H1 (cell line): ENCODE data around the gene CRNKL1. TPM values are rescaled to one million over a fixed set of nuclear protein-coding genes. Genes with fewer than 3 reads are reported as not detected.

ENCODE experiments used
- CTCF ChIA-PET: fragments of 300-600 bp; sonication (Branson Sonifier 250); formaldehyde crosslinking; loops from one replicate; lab custom pipeline; 2021; ENCODE audit not compliant: partially characterized antibody; lab: Charles Lee
- POLR2A ChIA-PET: fragments of 300-600 bp; sonication (Branson Sonifier 250); formaldehyde crosslinking; loops from one replicate; lab custom pipeline; 2021; ENCODE audit warnings: inconsistent platforms; ENCODE audit not compliant: partially characterized antibody; lab: Charles Lee
- DNase-seq, 2 experiments: peaks; one replicate each; pipeline versions ENCODE4 v3.0.0 to v3.0.0-alpha.2; 2010 to 2022; ENCODE audit warnings: low spot score in 2 of 2, low read depth in 1 of 2, mixed read lengths in 1 of 2
- FAIRE-seq: peaks from 2 replicates; lab custom pipeline; 2011; peaks lifted over from hg19 to GRCh38; lab: Jason Lieb, UNC
- H2AFZ ChIP-seq: 2 replicates; pipeline ENCODE4 v1.8.1; 2012; ENCODE audit warnings: low read length, inconsistent platforms
- H2AK5ac ChIP-seq: 2 replicates; pipeline ENCODE4 v1.6.1; 2013; ENCODE audit warnings: low read depth, low read length
- H2BK120ac ChIP-seq: replicated peaks from 2 replicates; pipeline ENCODE3; 2013; ENCODE audit warnings: low read depth, low read length, inconsistent platforms
- H2BK12ac ChIP-seq: 2 replicates; pipeline ENCODE4 v1.6.1; 2013; ENCODE audit warnings: low read depth, low read length
- H2BK15ac ChIP-seq: 2 replicates; pipeline ENCODE4 v1.6.1; 2013; ENCODE audit warnings: low read length
- H2BK20ac ChIP-seq: 2 replicates; pipeline ENCODE4 v1.6.1; 2013; ENCODE audit warnings: low read length
- H2BK5ac ChIP-seq: 2 replicates; pipeline ENCODE4 v1.6.1; 2013; ENCODE audit warnings: low read depth, low read length
- H3K14ac ChIP-seq: 2 replicates; pipeline ENCODE4 v1.6.1; 2013; ENCODE audit warnings: inconsistent platforms; ENCODE audit not compliant: insufficient read length
- H3K18ac ChIP-seq: 2 replicates; pipeline ENCODE4 v1.6.1; 2013; ENCODE audit warnings: low read length; ENCODE audit errors: extremely low read depth
- H3K23ac ChIP-seq: 2 replicates; pipeline ENCODE4 v1.6.1; 2013; ENCODE audit warnings: inconsistent platforms; ENCODE audit not compliant: insufficient read length
- H3K23me2 ChIP-seq: 2 replicates; pipeline ENCODE4 v1.6.1; 2013; ENCODE audit warnings: low read depth, low read length
- H3K27ac ChIP-seq: 2 replicates; pipeline ENCODE4 v1.6.1; 2011; ENCODE audit warnings: low read depth, low read length, inconsistent platforms
- H3K27me3 ChIP-seq, 4 experiments: replicated peaks in 1 of 4; 1 replicate in 1 of 4; 2 replicates in 3 of 4; pipeline versions ENCODE4 v1.6.1 to v1.8.1; 2011 to 2013; ENCODE audit warnings: low read length in 3 of 4, mild to moderate bottlenecking in 3 of 4, inconsistent platforms in 2 of 4, mixed read lengths in 2 of 4, moderate library complexity in 1 of 4; ENCODE audit not compliant: control insufficient read depth in 3 of 4, insufficient read depth in 3 of 4; ENCODE audit errors: extremely low read depth in 1 of 4
- H3K36me3 ChIP-seq, 4 experiments: 2 replicates each; pipeline versions ENCODE4 v1.6.1 to v1.8.1; 2011 to 2013; ENCODE audit warnings: mild to moderate bottlenecking in 4 of 4, low read length in 3 of 4, moderate library complexity in 2 of 4, control low read depth in 1 of 4, inconsistent platforms in 1 of 4; ENCODE audit not compliant: insufficient read depth in 4 of 4, control insufficient read depth in 2 of 4
- H3K4ac ChIP-seq: replicated peaks from 2 replicates; pipeline ENCODE3; 2013; ENCODE audit warnings: low read length, low read depth, mixed read lengths, inconsistent platforms; ENCODE audit not compliant: insufficient read length
- H3K4me1 ChIP-seq, 4 experiments: replicated peaks in 1 of 4; 1 replicate in 1 of 4; 2 replicates in 3 of 4; pipeline versions ENCODE4 v1.6.1 to v1.8.1; 2011 to 2013; ENCODE audit warnings: low read length in 3 of 4, inconsistent platforms in 2 of 4, mixed read lengths in 1 of 4; ENCODE audit not compliant: insufficient read depth in 4 of 4, control insufficient read depth in 3 of 4
- H3K4me2 ChIP-seq, 2 experiments: 2 replicates each; pipeline versions ENCODE4 v1.6.1 to v1.8.1; 2011 to 2013; ENCODE audit warnings: low read depth in 2 of 2, low read length in 2 of 2, control low read depth in 1 of 2, inconsistent platforms in 1 of 2, mild to moderate bottlenecking in 1 of 2; ENCODE audit not compliant: insufficient read depth in 1 of 2
- H3K4me3 ChIP-seq, 4 experiments: fragments of 200-600, 300-600 bp in 1 of 4; sonication (generic), shearing (Covaris generic), sonication (Bioruptor Twin) in 1 of 4; 2 replicates each; pipeline versions ENCODE4 v1.5.1 to v1.8.1; 2011 to 2016; ENCODE audit warnings: low read length in 4 of 4, low read depth in 3 of 4, control low read depth in 2 of 4, inconsistent platforms in 2 of 4, mild to moderate bottlenecking in 2 of 4, mixed read lengths in 1 of 4, moderate library complexity in 1 of 4; ENCODE audit not compliant: insufficient read depth in 2 of 4; ENCODE audit errors: extremely low read depth in 1 of 4
- H3K56ac ChIP-seq: replicated peaks from 2 replicates; pipeline ENCODE3; 2013; ENCODE audit warnings: low read depth, mild to moderate bottlenecking, mixed read lengths, low read length, inconsistent platforms; ENCODE audit not compliant: insufficient read length
- H3K79me1 ChIP-seq: 2 replicates; pipeline ENCODE4 v1.6.1; 2013; ENCODE audit warnings: low read depth, low read length, control low read depth
- H3K79me2 ChIP-seq, 2 experiments: 2 replicates each; pipeline versions ENCODE4 v1.6.1 to v1.8.1; 2012 to 2013; ENCODE audit warnings: low read length in 2 of 2, mild to moderate bottlenecking in 2 of 2, inconsistent platforms in 1 of 2; ENCODE audit not compliant: insufficient read depth in 2 of 2, control insufficient read depth in 1 of 2
- H3K9ac ChIP-seq, 4 experiments: replicated peaks in 1 of 4; 1 replicate in 1 of 4; 2 replicates in 3 of 4; pipeline versions ENCODE4 v1.6.1 to v1.8.1; 2011 to 2013; ENCODE audit warnings: low read depth in 3 of 4, low read length in 3 of 4, control low read depth in 2 of 4, mild to moderate bottlenecking in 2 of 4, moderate library complexity in 2 of 4, inconsistent platforms in 1 of 4; ENCODE audit errors: extremely low read depth in 1 of 4
- H3K9me3 ChIP-seq, 2 experiments: 2 replicates each; pipeline versions ENCODE4 v1.6.1 to v1.8.1; 2012 to 2013; ENCODE audit warnings: mild to moderate bottlenecking in 2 of 2, moderate library complexity in 2 of 2, control low read depth in 1 of 2, inconsistent platforms in 1 of 2, low read depth in 1 of 2, low read length in 1 of 2, mixed read lengths in 1 of 2; ENCODE audit not compliant: insufficient read depth in 2 of 2
- H4K20me1 ChIP-seq, 2 experiments: replicated peaks in 1 of 2; 2 replicates each; pipeline versions ENCODE3 to v1.8.1; 2011 to 2013; ENCODE audit warnings: inconsistent platforms in 2 of 2, low read length in 2 of 2, mild to moderate bottlenecking in 1 of 2; ENCODE audit not compliant: insufficient read depth in 2 of 2, control insufficient read depth in 1 of 2
- H4K5ac ChIP-seq: 2 replicates; pipeline ENCODE4 v1.6.1; 2013; ENCODE audit warnings: low read length, low read depth, mixed read lengths, inconsistent platforms; ENCODE audit not compliant: insufficient read length
- H4K8ac ChIP-seq: 2 replicates; pipeline ENCODE4 v1.8.0; 2013; ENCODE audit warnings: mild to moderate bottlenecking, moderate library complexity, low read length, inconsistent platforms; ENCODE audit not compliant: insufficient read depth; ENCODE audit errors: extremely low read depth
- H4K91ac ChIP-seq: replicated peaks from 2 replicates; pipeline ENCODE3; 2013; ENCODE audit warnings: low read length, mixed read lengths, inconsistent platforms; ENCODE audit not compliant: insufficient read length
- CEBPB ChIP-seq: IDR thresholded peaks from 2 replicates; pipeline ENCODE4 v1.6.1; 2012; ENCODE audit warnings: low read depth, low read length
- JUND ChIP-seq: IDR thresholded peaks from 2 replicates; pipeline ENCODE4 v1.6.1; 2011; ENCODE audit warnings: mild to moderate bottlenecking, improper control_type of control experiment, low read length
- KDM1A ChIP-seq: fragments of 200-600, 300-600 bp; sonication (generic); IDR thresholded peaks from 2 replicates; pipeline ENCODE4 v1.7.1; 2016; ENCODE audit warnings: mild to moderate bottlenecking, low read length, borderline replicate concordance
- PHF8 ChIP-seq: fragments of 200-600 bp; sonication (generic); conservative IDR thresholded peaks from 2 replicates; pipeline ENCODE4 v1.7.1; 2012; ENCODE audit warnings: low read depth, mild to moderate bottlenecking, inconsistent platforms, low read length, moderate library complexity
- RNF2 ChIP-seq: fragments of 200-900, 300-1000 bp; sonication (generic); IDR thresholded peaks from 2 replicates; pipeline ENCODE4 v1.7.1; 2016; ENCODE audit warnings: borderline replicate concordance, low read depth, mild to moderate bottlenecking, antibody characterized with exemption, low read length; ENCODE audit not compliant: poor library complexity, severe bottlenecking; ENCODE audit errors: missing control alignments
- SIX5 ChIP-seq: IDR thresholded peaks from 2 replicates; pipeline ENCODE4 v1.6.1; 2011; ENCODE audit warnings: mild to moderate bottlenecking, low read depth, low read length
- TBP ChIP-seq: IDR thresholded peaks from 2 replicates; pipeline ENCODE4 v1.6.1; 2011; ENCODE audit warnings: low read depth, low read length, improper control_type of control experiment
- YY1 ChIP-seq: IDR thresholded peaks from 2 replicates; pipeline ENCODE4 v1.6.1; 2011; ENCODE audit warnings: low read depth, mild to moderate bottlenecking, low read length
- WGBS, 2 experiments: shearing (Covaris generic) in 1 of 2; methylation state at CpG; one replicate each; pipeline versions ENCODE4 v1.1.6 to v1.1.7; 2013 to 2015; ENCODE audit warnings: low lambda C conversion rate in 2 of 2, mixed read lengths in 2 of 2, inconsistent platforms in 1 of 2, low coverage in 1 of 2, missing lambda C conversion rate in 1 of 2; ENCODE audit not compliant: insufficient replicate concordance in 2 of 2, insufficient coverage in 1 of 2, insufficient read length in 1 of 2; ENCODE audit errors: extremely low coverage in 1 of 2, missing lambda C conversion rate in 1 of 2; 5-methylcytosine and 5-hydroxymethylcytosine counted together
- polyA plus RNA-seq, 7 experiments: library from polyadenylated mRNA; depleted of rRNA in 3 of 7; stranded (reverse) in 5 of 7; unstranded in 2 of 7; fragments of >200 nt in 5 of 7; fragments of 200-250 nt in 2 of 7; gene quantifications; 1 replicate in 5 of 7; 2 replicates in 1 of 7; 4 replicates in 1 of 7; pipeline versions ENCODE4 v1.2.1 to v1.2.3, GENCODE V29; 2011 to 2013; ENCODE audit warnings: missing spikeins in 2 of 7, mixed read lengths in 2 of 7
- total RNA-seq: library from RNA; stranded (reverse); fragmentation: NEBNext Ultra II Directional; extraction: Animal tissue kit (Norgen Biotek cat#: 25700); gene quantifications from 2 replicates; pipeline ENCODE4 v1.2.1, GENCODE V29; 2021
- TF ChIP-seq, protein P1 (sequence below): IDR thresholded peaks from 2 replicates; pipeline ENCODE4 v1.6.1; 2011; ENCODE audit warnings: low read length, improper control_type of control experiment

The CRNKL1 gene
- total and polyA plus RNA-seq, 2 of the 8 experiments (the other 6 are each of a cell fraction or from before 2014, with no cell fraction given) = 4.0 to 26.5 TPM

DNA sequence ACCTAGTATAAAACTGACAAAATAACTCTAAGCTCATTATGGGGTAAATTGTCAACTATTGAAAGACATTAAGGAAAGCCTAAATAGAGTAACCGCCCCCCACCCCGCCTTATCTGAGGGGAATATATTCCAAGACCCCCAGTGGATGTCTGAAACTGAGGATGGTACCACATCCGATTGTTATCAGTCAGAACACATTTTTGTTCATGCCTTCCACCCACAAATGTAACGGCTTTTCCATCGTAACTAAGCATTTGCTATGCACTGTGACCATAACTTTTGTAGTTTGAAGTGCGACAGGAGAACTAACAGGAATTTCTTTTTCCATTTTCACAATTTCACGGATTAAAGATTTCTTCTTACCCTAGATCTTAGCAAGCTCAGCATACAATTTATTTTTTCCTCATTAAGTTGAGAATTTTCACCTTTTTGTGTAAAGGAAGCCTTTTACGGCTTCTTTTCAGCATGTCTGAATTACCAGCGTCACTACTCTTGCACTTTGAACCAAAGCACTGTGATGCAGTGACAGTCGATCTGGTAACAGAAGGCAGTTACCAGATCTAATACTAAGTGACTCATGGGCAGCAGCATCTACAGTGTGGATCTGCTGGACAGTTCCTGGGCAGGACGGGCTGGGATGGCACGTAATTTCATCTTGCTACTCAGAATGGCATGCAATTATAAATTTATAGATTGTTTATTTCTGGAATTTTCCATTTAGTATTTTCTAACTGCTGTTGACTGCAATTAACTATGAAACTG, 11.9 kb upstream of the CRNKL1 start:
- H3K79me2 ChIP-seq = no peaks in the 10 kb centered on the region
- H2BK5ac ChIP-seq = no peak overlapping the region
- no peak overlapping the region for H3K14ac ChIP-seq
- FAIRE-seq = no peak
- H2AFZ ChIP-seq = no peak overlapping the region
- H4K20me1 ChIP-seq = no peaks in the 10 kb centered on the region
- no peaks in the 10 kb centered on the region for H3K27me3 ChIP-seq
- no peaks in the 10 kb centered on the region for H3K23me2 ChIP-seq
- no peak overlapping the region for H2AK5ac ChIP-seq
- H3K79me1 ChIP-seq = no peaks in the 10 kb centered on the region
- no peaks in the 10 kb centered on the region for H3K4me1 ChIP-seq
- no peak overlapping the region for H2BK120ac ChIP-seq
- H3K4ac ChIP-seq = no peak overlapping the region
- POLR2A ChIA-PET = interaction anchor here (0.6 kb wide), 1 partner anchor 81 kb away, joined by 3 read pairs; no protein-coding TSS in a partner anchor
- no peak overlapping the region for H3K23ac ChIP-seq
- no peaks in the 10 kb centered on the region for H3K9me3 ChIP-seq
- no peak overlapping the region for H4K8ac ChIP-seq
- no peak overlapping the region for H3K4me3 ChIP-seq
- no peak overlapping the region for H4K91ac ChIP-seq
- no peak for DNase-seq
- CTCF ChIA-PET = no interaction called here
- H3K56ac ChIP-seq = no peak overlapping the region
- H2BK12ac ChIP-seq = no peak overlapping the region
- H3K36me3 ChIP-seq = no peaks in the 10 kb centered on the region
- H4K5ac ChIP-seq = no peak overlapping the region
- H2BK20ac ChIP-seq = no peak overlapping the region
- WGBS, 2 experiments = 63% methylated on average over 12 of the region's 12 CpGs; no CpG with 5 or more reads in 1 of the 2 experiments
- H3K9ac ChIP-seq = no peak overlapping the region
- no peak overlapping the region for H3K18ac ChIP-seq
- H3K27ac ChIP-seq = no peak overlapping the region
- no peak overlapping the region for H3K4me2 ChIP-seq
- H2BK15ac ChIP-seq = no peak overlapping the region
- TF ChIP-seq TBP (no peak), JUND (no peak), CEBPB (no peak), KDM1A (no peak), SIX5 (no peak), RNF2 (no peak), PHF8 (no peak), YY1 (no peak)
- TF ChIP-seq, protein P1, sequence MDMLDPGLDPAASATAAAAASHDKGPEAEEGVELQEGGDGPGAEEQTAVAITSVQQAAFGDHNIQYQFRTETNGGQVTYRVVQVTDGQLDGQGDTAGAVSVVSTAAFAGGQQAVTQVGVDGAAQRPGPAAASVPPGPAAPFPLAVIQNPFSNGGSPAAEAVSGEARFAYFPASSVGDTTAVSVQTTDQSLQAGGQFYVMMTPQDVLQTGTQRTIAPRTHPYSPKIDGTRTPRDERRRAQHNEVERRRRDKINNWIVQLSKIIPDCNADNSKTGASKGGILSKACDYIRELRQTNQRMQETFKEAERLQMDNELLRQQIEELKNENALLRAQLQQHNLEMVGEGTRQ = no peak
